MM.1S (cell line): ENCODE results near the gene EOMES.

ENCODE experiments used
- EZH2 ChIP-seq: fragments of 300-600 bp; sonication (generic); optimal IDR thresholded peaks from 2 replicates; pipeline ENCODE3; 2017; ENCODE audit warnings: low read depth, mild to moderate bottlenecking, antibody characterized with exemption, low read length, mixed read lengths
- TF ChIP-seq, protein P1 (sequence below): fragments of 300-600 bp; sonication (generic); IDR thresholded peaks from 2 replicates; pipeline ENCODE4 v1.5.1; 2016; ENCODE audit warnings: antibody characterized with exemption, low read length, mixed read lengths

DNA sequence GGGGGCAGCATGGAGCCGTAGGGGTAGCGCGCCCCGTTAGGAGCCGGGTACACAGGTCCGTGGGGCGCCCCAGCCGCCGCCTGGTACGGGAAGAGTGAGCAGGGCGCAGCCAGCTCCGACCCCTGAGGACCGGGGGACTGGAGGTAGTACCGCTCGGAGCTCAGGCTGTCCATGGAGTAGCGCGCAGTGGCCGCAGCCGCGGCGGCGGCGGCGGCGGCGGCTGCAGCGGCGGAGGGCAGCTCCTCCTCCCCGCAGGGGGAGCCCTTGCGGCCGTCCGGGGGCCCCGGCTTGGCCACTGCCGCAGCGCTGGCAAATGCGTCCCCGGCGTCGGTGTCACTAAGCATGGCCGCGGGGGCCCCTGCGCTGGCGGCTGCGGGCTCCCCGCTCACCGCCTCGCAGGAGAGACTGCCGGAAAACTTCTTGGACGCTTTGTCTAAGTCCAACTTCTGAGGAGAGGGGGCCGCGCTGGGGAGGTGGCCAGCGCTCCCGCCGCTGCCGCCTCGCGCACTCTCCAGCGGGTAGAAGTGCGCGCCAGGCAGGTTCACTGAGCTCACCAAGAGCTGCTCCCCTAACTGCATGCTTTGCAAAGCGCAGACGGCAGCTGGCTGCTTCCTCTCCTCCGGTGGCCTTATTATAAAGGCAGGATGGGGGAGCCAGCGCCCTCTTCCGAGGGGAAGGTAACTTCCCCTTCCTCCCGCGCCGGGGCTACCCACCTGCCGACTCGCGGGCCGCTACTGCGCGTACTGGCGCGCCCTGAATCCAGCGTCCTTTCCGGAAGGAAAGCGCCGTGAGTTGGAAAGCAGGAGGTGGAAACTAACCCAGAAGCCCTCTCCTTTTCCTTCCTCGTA lies at the start of gene EOMES:
- TF ChIP-seq, protein P1, sequence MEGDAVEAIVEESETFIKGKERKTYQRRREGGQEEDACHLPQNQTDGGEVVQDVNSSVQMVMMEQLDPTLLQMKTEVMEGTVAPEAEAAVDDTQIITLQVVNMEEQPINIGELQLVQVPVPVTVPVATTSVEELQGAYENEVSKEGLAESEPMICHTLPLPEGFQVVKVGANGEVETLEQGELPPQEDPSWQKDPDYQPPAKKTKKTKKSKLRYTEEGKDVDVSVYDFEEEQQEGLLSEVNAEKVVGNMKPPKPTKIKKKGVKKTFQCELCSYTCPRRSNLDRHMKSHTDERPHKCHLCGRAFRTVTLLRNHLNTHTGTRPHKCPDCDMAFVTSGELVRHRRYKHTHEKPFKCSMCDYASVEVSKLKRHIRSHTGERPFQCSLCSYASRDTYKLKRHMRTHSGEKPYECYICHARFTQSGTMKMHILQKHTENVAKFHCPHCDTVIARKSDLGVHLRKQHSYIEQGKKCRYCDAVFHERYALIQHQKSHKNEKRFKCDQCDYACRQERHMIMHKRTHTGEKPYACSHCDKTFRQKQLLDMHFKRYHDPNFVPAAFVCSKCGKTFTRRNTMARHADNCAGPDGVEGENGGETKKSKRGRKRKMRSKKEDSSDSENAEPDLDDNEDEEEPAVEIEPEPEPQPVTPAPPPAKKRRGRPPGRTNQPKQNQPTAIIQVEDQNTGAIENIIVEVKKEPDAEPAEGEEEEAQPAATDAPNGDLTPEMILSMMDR = 0 out of 2 replicates have a peak, but pooled peaks have one; percentile 37
- TF ChIP-seq EZH2 = no peak
